HG03460 (cell line): ENCODE data around the gene CRYZL1.
"Not testable (repeated sequence)": the region's sequence is repeated elsewhere in the genome, so short reads cannot be mapped to it uniquely, and the experiment has no call there.

ENCODE experiments used
- ATAC-seq: cut with Tn5 transposase; IDR thresholded peaks from one replicate; pipeline ENCODE4 v1.9.1; 2021; ENCODE audit not compliant: unreplicated experiment

Gene CRYZL1

GRCh38 chr21:33640697-33641351, 717 bp downstream of the CRYZL1 start:
- ATAC-seq: no peak

DNA sequence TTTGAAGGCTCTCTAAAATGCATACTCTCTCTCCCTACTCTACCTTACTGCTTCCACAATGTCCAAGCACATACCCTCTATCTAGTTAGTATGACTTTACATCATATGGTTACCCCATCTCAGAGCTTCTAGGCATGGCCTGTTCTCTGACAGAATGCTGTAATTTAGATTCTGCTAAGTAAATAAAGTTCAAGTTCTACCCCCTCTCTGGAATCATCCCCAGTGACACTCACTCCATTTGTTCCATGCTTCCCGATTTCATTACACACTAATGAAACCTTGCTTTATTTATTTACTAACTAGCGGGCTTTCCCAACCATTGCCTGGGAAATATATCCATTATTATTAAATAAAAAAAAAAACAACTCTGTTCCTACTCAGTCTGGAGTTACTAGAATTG, 7.3 kb downstream of the CRYZL1 start:
- no peak for ATAC-seq

GRCh38 chr21:33626151-33626550, 15.4 kb downstream of the CRYZL1 start:
- ATAC-seq: not testable (repeated sequence)

DNA sequence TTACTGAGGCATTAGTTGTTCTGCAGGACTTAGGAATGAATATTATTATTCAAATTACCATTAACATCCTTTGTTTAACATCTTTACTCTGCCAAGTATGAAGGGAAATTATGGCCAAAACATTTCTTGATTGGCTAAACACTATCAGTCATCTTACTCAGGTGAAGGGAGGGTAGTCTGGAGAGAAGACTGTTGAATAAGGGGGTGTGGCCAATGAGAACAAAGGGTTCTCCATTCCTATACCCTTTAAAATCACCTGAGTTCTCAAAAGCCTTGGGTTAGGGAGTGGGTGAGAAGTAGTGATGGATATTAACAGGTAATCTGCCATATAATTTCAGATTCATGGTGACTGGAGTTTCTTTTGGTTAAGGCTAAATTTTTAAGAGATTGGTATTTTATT, 19.3 kb downstream of the CRYZL1 start:
- ATAC-seq: no peak

DNA sequence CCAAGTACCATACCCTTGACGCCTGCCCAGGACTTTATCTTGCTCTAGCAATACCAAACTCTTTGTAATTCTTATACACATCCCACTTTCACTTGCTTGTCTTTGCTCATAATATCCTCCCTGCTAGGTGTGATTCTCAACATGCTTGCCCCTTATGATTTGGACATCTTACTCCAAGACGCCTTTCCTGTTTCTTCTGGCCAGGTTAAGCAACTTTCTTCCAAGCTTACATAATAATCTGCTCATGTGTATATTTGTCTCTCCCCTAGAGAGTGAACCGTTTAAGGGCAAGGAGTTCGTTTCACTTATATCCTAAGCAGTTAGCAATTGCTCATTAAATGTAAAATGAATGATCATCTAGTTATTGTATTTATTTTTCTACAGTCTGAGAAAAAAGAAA, 21.8 kb downstream of the CRYZL1 start:
- ATAC-seq: no peak

- ATAC-seq: no peak
These were observed 23.1 kb downstream of the CRYZL1 start for GRCh38 chr21:33618407-33618806.

DNA sequence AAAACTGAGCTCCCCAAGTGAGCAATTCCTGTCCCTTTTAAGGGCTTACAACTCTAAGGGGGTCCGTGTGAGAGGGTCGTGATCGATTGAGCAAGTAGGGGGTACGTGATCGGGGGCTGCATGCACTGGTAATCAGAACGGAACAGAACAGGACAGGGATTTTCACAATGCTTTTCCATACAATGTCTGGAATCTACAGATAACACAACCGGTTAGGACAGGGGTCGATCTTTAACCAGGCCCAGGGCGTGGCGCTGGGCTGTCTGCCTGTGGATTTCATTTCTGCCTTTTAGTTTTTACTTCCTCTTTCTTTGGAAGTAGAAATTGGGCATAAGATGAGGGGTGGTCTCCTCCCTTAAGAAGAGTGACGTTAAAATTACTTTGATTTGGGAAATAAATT, 24.0 kb downstream of the CRYZL1 start:
- not testable (repeated sequence) for ATAC-seq

GRCh38 chr21:33611006-33611744, 30.4 kb downstream of the CRYZL1 start:
- no peak for ATAC-seq

- no peak for ATAC-seq
These were observed 33.0 kb downstream of the CRYZL1 start for GRCh38 chr21:33608559-33608958.

DNA sequence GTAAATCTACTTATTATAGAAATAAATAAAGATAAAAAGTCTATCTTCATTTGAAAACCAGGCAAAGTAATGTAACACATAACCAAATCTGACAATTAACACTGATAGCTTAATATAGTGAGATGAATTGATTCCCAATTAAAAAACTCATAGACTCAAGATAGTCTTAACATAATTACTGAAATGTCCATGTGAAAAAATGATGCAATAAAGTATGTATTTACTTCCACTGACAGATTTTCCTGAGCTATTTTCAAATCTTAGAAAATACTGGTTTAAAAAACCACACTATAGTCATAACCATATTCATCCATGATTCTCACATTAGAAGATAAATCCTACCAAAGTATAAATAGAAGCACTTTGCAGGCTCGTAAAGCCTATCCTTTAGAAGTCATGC, 43.5 kb downstream of the CRYZL1 start:
- ATAC-seq: no peak

GRCh38 chr21:33588485-33589335, 52.8 kb downstream of the CRYZL1 start, which contains the start of gene DONSON:
TSS of gene DONSON (minus strand) at chr21:33588684. CDS start at chr21:33588641, 43 bp downstream.
- ATAC-seq: peak; percentile 86

DNA sequence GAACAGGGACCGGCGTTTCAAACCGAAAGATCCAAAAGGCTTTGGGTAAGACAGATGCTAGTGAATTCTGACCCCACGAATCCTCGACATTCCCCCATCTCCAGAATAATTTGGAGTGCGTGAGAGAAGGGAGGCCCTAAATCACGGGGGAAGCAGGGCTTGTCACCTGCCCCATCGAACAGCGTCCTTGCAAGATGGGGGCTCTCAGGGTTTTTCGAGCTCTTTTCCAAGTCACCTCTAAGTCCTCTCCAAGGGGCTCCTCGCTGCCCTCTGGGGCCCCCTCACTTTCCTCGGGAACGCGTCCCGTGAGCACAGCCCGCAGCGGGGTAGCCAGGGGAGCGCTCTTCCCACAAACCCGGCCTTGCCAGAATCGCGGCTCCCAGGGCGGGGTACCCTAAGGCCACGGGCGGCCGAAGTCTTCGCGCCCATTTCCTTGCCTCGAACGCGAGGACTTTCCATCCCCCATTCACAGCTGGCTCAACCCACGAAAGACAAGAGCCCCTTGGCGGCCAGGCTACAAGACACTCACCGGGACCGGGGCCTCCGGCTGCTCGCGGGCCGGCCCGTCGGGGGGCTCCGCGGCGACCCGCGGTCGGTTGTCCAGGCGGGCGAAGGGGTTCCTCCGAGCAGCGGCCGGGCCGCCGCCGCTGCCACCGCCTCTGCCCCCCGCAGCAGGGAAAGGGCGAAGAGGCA, 53.6 kb downstream of the CRYZL1 start:
- ATAC-seq: peak; percentile 21

DNA sequence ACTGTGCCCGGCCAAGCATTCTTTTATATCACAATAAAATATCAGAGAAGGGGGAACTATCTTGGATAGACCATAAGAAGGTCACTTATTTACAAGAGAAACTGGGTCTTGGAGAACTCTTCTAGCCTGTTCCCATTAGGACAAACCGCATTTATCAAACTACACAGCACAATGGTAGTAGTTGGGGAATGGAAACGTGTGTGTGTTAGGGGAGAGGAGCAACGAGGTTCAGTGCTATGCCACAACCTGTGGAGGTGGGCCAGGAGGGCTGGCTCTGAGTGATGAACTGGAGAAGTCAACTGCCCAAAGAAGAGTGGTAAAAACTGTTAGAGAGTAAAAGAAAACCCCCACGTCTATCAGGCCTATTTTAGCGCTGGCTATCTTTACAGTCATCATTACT, 54.6 kb downstream of the CRYZL1 start:
- no peak for ATAC-seq

DNA sequence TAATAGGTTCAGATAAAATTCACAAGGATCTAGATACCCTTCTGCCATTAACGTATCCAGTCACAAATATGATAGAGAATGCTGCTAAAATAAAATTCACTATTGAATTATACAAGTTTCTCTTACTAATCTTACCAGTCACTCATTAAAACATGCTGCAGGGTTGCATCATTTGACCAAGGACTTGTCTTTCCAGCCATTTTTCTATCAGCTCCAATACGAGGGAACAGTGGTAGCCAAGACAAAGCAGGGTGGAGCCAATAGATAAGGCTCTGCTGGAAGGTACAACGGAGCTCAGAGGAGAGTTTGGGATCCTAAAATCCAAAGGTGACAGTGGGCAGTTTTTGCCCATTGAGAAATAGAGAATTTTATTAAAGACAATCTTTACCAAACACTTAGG, 57.1 kb downstream of the CRYZL1 start:
- no peak for ATAC-seq

DNA sequence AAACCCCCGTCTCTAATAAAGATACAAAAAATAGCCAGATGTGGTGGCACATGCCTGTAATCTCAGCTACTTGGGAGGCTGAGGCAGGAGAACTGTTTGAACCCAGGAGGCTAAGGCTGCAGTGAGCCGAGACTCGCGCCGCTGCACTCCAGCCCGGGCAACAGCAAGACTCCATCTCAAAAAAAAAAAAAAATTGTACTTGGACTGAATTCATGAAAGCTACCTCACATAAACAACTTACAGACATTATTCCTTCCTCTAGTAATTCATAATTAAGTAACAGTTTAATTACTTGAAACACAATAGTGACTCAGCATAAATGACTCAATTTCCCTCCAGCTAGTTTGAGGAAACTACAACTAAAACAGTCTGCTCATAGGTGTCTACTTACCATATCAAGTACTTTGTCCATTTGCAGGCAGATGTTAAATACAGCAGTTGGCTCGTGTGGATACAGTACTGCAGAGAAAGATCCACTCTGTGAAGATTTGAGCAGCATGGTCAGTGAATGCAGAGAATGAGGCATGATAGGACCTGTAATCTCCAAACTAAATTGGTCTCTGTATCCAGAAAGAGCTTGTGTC, 62.5 kb downstream of the CRYZL1 start:
- ATAC-seq: no peak

DNA sequence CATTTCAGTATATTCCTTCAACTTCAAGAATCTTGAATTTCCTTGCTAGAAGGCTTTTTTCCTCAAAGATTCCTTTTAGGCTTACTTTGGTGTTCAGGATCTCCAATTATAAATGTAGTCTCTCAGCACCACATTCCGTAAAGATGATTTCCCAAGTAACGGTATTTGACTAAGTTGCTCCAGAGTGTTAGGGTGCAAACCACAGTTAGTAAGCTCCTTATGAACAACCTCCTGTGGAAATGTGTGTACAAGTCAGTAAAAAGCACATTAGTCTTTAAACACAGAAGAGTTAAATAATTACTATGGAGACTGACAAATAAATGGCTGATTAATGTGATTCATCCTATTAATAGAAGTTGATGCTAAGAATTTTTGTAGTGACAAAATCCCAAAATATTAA, 63.3 kb downstream of the CRYZL1 start:
- ATAC-seq: no peak

DNA sequence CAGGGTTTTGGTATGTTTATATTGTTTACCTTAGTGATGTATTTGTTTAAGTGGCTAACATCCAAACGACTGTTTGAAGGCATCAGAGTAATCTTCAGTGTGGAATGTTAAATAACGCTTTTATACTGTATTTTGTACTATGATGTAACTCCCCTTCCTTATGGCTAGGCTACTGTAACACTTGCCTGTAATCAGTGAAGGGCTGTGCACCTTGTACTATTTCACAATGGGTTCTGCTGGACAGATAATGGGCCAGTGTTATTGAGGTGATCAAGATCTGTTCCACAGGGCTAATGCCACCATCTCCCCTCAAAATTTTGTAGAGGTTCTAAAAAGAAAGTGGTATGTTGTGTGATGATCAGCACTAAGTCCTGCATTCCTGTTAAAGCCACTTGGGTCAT, 64.8 kb downstream of the CRYZL1 start:
- ATAC-seq: not testable (repeated sequence)

- ATAC-seq: no peak
These were observed 69.2 kb downstream of the CRYZL1 start for GRCh38 chr21:33572350-33572749.

DNA sequence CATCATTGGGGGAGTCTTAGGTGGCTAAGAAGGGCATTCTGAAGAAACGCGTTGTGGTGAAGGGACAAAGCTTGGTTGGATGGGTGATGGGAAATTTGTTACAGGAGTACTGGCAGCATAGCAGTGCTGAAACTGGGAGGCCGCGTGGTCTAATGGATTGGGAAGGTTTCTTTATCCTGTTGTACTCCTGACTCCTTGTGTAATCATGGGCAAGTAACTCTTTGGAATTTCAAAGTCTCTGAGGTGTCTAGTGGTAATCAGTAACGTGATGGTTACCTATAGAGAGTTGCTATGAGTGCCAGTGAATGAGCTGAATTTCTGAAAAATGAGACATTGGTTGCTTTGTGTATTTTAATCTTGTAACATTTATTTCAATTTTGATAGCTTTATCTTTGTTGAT, 71.5 kb downstream of the CRYZL1 start:
- ATAC-seq: no peak

DNA sequence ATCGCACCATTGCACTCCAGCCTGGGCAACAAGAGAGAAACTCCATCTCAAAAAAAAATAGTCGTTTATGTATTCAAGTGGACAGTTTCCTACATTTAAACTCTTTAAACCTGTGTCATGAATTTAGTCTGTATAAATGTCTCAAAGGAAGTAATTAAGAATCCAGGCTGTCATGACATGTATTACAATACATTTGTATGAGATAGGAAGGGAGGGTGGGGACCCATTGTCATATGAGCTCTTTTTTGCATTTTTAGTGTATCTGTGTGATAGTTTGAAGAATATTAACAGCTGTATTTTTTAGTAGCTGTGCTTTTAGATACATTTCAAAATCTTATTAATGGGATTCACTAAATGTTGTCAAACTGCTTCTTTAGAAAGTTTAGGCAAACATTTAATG, 73.1 kb downstream of the CRYZL1 start:
- ATAC-seq: no peak

DNA sequence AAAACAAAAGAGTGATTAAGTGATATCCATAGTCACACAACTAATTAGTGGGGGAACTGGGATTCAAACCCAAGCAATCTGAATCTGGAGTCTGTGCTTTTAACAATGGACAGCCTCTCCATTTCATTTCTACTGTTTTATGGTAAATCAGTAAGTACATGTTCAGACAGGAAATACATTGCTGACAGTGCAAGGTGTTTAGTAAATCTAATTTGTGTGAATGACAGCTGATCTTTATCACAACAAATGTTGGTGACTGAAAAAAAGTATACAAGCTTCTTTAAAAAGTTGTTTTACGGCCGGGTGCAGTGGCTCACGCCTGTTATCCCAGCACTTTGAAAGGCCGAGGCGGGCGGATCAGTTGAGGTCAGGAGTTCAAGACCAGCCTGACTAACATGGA, 73.6 kb downstream of the CRYZL1 start:
- ATAC-seq: no peak
